NCI-H1092 treated with DMSO at 0.1 percent for 48 hours (cell line): ENCODE data around the gene SGCA.

Source experiments
- DNase-seq: peaks from one replicate; lab custom pipeline; 2025; lab: John Stamatoyannopoulos, UW

The SGCA gene

DNA sequence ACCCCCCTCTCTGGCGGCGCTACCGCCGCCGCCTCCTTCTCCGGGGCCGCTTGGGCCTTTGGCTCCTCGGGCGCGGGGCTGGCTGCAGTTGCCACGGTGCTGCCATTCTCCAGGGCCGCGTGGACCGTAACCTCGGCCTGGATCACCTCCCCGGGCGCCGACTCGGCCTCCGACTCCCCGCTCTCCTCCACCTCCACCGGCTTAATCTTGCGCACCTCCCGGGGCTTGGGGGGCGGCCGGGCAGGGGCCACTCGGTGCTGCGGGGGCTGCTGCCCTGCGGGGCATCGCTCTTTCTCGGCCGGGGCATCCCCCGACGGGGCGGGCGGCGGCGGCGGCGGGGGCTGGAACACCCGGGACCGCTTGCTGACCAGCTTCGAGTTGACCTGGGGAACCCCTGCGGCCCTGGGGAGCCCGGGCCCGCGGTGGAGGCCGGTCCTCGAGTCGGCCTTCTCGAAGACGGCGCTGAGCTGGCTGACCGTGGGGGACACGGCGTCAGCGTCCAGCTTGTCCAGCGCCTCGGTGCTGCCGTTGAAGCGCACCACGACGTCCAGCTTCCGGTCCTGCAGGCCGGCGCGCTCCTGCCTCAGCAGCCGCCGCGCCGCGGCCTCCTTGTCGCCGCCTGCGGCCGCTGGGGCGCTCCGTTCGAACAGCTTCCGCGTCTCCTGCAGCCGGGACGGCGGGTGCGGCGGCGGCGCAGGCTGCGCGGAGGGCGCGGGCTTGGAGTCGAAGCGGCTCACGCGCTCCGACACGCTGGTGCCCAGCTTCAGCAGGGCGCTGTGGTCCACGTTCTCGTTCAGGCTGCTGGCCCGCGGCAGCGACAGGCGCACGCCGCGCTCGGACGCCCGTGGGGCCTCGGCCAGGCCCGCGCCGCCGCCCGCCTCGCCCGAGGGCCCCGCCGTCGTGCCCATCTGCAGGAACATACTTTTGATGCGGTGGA is 16.1 kb upstream of the SGCA start:
- peak; percentile 46 for DNase-seq

DNA sequence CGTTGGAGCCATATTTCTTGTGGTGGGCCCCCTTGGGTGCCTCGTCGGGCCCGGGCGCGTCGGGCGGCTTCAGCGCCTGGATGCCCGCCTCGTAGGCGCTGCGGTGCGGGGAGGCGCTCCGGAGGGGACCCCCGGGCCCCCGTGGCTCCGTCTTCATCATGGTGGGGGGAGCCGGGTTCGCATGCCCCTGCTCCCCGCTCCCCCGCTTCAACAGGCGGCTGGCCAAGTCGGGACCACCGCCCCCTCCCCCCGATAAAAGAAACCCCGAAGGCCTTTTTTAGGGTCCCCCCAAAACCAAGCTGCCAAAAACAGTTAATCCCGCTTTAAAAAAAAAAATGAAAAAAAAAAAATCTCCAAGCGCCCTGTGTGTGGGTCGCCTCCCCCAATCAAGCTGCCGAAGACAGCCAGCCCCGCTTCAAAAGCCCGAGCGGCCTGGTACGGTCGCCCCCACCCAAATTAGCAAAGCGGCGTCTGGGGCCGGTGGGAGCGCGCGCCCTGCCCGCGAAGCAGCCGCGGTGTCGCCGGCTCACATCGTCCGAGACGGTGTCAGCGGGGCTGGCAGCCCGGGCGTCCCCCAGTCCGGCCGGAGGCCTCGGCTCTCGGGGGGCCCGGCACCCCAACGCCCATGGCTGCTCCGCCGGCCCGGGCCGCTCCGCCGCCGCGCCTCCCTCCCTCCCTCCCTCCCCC is 15.3 kb upstream of the SGCA start, which contains the start of gene PPP1R9B:
Gene PPP1R9B (minus strand): TSS at position 324 of the 687 bp plus-strand sequence. CDS start 164 bp downstream, at position 160.
- DNase-seq = no peak

DNA sequence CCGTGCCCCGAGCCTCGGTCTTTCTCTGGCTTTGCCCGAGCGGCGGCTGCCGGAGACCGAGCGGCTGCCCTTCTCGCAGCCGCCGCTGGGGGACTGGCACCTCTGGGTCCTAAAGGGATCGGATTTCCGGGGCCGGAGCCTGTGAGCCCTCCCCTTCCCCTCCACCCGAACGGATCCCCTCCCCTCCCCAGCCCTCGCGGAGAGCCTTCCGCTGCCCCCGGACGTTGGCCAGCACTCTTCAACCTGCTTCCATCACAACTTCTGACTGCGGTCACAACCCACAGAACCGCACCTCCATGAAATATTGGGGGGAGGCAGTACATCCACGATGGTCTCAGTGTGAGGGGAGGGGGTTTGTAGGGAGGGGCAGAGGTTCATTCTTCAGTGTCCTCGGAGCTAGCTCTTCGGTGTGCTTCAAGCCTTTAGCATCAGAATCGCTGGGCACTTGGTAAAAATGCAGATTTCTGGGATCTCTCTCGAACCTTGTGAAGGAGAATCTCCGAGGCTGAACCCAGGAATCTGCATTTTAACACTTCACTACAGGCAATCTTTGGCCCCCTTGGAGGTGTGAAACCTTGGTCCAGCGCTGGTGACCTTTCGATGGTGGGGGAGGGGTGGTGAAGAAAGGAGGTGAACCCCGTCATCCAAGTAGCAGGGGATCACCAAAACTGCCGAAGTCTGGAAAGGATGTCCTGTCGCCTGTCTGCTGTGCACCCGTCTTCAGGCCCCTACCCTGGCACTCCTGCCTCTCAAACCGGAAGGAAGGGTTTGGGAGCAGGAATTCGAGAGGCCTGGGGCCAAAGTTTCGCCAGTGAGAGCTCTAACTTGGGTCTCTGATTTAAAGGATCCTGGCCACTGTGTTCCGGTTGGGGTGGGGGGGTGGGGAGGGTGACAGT is 14.5 kb upstream of the SGCA start:
- DNase-seq = peak; percentile 80

DNA sequence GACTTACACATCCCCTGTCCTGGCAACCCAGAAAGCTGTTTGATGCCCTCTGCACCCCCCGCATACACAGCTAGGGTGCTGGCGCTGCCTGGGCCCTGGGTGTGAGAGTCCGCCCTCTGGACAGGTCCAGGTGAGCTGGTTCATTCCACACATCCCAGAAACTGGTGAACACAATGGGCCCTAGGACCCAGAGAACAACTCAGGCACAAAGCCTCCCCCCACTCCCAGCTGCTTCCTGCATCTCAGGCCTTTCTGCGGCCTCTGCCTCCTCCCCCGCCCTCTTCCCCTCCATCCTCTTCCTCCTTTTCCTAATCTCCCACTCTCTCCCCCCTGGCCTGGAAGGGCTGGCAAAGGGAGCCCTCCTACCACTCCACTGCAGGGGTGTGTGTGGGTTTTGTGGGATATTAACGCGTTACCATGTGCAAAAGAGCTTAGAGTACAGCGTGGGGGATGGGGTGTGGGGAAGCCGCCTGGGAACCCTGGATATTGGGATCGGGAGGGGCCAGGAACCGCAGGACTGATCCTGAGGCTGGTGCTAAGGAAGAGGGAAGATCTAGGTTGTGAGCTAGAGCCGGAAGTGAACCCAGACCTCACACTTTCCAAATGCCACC is 13.8 kb upstream of the SGCA start:
- peak; percentile 82 for DNase-seq

DNA sequence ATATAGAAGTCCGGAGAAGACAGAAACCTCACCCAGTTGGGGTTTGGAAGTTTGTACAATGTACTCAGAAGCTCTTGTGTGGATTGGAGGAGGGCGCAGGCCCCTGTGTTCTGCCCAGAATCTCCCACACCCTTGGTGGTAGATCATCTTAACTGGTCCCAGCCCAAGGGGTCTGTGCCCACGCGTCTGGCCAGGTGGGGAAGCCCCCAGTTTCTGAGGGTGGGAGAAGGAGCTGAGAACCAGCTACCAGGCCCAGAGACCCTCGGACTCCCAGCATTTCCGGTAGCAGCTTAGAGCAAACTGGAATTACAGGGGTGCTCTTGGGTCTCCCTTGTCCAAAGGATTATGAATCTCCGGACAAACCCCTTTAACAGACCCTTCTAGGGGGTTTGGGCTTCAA is 13.1 kb upstream of the SGCA start:
- DNase-seq = no peak

DNA sequence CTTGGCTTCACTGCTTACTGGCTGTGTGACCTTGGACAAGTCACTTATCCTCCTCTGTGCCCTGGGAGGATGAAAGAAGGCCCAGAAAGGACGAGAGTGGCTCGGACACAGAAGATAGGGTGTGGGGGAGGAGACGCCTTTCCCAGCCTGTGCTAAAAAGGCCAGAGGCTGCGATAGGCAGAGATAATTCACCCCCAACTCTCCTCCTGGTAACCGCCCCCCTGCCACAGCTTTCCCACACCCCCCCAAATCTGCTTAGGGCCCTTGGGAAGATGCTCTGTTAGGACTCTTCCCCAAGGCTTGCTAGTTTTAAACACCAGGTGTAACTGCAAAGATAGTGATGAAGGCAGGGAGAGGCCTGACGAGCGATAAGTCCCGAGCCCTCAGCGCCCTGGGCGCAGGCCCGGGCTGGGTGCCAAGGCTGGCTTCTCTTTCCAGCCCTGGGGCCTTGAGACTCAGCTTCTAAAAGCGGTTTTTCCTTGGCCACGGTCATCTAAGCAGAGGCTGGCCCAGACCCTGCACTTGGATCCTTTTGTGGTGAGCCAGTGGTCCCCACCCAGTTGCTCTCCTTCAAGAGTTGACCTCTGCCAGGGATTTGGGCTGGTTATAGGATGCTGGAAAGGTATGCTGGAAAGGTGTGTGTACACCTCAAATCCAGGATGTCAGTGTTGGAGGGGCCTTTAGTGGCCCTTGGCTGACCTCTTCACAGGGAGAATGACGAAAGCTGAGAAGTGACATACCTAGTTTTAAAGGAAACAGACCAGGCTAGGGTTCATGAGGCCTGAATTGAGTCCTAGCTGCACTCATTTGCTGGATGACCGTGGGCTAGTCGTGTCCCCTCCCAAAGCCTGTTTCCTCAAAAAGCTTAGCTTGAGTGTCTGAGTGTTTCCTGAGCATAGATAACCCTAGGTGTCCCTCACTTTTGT is 11.9 kb upstream of the SGCA start:
- DNase-seq = no peak

DNA sequence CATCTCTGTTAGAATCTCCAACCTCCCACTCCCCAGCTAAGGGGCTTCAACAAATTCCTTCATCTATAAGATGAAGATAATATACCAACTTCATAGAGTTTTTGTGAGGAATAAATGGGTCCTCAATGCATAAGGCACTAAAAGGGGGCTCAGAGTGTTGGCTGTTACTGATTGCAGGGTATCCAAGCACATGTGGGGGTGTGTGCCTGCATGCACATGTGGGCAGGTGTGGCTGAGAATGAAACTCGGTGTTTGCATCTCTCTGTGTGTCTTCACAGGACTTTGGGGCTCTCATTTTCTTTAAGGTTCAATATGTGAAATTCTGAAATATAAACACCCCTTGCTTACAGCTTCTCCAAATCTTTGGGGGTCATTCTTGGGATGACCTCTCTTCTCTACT is 11.2 kb upstream of the SGCA start:
- DNase-seq = no peak

DNA sequence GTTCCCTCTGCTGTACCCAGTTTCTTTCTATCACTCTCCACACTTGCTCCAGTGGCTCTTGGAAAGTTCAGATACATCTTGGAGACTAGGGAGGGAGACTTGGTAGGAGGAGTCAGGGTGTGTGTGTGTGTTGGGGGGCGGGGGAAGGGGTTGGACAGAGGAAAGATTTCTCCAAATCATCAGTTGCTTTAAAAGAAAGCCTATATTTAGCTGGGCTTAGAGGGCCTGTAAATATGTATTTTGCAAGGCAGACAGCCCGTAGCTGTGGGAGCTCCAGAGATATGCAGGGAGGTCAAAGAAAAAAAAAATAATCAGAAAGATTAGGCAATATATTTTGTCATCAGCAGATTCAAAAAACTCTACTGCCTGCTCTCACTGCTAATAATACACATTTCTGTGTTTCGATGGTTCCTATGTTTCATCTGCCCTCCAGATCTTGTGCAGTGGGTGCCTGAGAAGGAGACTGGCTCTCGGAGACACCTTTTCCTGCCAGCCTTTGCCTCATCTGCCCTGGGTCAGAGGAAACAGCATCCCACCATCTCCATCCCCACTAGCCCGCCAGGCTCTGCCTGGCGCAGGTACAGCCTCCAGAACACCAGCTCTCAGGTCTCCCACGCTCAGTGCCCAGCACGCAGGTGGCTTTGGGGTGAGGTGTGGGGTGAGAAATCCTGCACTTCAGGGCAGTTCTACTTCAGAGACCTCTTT is 10.5 kb upstream of the SGCA start:
- DNase-seq = no peak

DNA sequence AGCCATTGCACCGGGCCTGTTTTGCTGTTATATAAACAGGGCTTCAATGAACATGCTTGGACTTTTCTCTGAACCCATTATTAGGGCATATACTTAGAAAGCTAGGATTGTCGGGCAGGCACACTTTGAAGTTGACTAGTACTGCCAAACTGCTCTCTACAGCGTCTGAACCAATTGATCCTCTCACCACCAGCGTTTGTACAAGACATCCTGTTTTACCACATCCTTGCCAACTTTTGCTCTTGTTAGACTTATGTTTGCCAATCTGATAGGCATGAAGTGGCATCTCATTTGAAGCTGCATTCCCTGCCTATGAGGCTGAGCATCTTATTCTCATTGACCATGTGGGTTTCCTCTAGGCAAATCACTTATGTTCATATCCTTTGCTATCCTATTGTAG is 7.9 kb upstream of the SGCA start:
- DNase-seq = no peak

DNA sequence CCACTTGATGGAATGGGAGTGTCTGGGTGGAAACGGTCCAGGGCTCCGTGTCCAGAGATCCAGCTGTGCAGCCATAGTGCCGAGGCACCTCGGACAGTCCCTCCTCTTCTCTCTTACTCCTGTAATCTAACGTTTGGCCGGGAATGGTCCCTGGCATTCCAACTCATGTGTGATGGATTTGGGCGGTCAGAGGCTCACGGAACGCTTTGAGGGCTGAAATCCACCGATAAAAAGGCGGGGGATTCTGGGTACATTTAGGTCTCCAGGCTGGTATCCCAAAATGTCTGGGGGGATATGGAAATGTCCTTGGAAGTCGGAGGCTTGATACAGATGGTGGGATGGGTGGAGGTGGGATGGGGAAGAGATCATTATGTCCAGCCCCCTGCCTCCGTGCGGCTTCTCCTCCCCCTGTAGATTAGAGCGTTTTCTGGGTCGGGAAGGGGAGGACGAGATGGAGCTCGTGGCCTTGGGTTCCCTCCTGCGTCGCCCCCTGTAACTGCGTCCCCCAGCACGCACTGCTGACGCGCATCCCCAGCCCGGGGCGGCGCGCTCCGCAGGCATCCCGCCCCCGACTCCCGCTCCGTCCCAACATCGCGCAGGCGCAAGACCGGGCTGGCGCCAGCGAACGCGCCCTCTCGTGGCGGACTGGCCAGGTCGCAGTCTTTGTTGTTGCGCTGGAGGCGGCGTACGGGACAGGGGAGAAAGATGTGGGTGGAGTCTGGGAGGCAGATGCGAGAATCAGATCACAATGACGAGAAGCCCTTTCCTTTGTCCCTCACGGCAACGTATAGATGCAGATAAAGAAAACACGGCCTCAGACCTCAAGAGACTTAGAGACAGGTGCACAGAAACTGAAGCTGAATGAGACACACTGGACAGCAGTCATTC is 4.5 kb upstream of the SGCA start:
- peak; percentile 86 for DNase-seq

DNA sequence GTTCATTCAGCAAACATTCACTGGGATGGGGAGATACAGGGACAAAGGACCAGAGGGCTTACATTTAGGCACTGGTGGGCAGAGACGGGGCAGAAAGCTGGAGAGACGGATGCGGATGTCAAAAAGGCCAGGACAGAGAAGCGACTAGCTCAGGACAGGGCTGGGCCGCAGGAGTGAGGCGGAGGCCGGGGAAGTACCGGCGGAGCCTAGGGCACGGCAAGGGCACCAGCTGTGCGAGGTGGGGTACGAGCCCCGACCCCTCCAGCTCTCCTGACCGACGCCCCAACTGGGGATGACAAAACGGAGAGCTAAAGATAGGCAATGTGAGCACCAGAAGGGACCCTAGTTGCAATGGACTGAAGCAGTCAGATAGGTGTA is 3.9 kb upstream of the SGCA start:
- DNase-seq = no peak

DNA sequence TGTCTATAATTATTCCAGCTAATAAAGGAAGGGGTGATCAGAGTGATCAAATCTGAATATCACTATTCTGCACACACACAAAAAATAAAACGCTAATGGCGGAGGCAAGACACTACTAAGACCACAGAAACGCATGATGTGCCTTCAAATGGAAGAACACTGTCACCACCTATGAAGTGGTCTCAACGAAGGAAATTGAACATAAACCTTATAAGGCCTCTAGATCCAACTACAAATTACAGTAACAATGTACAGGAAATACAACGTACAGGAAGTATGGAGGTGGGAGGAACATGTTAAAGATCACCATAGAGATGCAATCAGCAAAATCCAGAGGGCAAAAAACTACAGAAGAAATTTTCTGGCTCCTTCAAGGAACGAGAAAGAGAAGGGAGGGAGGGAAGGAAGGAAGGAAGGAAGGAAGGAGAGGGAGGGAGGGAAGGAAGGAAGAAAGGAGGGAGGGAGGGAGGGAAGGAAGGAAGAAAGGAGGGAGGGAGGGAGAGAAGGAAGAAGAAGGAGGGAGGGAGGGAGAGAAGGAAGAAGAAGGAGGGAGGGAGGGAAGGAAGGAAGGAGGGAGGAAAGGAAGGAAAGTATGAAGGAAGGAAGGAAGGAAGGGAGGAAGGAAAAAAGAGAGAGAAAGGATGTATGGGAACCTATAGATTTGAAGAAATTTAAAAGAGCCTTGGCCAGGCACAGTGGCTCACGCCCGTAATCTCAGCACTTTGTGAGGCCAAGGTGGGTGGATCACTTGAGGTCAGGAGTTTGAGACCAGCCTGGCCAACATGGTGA is 3.1 kb upstream of the SGCA start:
- DNase-seq = no peak

DNA sequence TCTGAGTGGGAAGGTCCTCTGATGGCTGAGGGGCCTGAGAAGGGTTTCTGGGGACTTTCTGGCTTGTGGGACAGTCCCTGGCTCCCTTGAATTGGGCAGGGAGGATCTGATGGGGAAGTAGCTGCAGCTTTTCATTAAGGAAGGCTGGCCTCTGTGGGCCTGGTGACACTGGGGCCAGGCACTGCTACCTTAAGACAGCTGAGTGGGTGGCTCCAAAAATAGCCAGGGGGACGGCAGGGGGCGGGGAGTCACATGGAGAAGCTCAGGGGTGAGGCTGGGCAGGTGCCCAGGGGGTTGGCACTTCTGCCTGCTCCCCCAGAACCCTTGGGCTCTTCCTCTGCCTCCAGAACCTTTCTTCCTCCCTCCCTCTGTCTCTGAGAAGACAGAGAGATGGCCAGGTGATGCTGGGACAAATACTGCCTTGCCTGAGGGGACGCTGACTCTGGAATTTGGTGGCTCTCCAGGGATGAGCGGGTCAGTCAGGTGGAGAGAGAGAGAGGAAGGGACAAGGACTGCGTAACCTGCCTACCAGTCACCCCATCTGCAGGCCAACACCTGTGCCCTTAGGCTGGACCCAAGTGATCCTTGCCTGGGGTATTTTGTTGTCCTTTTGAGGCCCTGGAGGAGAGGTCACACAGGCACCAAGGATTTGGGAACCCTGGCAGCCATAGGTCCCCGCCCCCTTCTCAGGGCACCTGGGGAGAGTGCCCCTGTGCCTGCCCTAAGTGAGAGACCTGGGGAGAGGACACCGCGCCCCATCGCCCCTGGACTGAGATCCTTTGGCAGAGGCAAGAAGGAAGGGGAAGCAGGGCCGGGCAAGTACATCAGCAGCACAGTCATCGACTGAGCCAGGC is 1.7 kb upstream of the SGCA start:
- DNase-seq = no peak

DNA sequence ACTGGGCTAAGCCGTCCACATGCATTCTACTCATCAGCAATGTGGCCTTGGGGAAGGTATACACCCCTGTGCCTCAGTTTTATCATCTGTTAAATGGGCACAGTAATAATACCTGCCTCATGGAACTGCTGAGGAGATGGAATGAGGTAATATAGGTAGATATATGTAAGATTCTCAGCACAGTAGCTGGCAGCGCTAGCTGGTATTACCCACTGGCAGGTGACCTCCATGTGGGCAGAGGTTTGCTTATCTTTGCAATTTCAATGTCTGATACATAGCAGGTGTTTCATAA is 1.2 kb upstream of the SGCA start:
- no peak for DNase-seq

DNA sequence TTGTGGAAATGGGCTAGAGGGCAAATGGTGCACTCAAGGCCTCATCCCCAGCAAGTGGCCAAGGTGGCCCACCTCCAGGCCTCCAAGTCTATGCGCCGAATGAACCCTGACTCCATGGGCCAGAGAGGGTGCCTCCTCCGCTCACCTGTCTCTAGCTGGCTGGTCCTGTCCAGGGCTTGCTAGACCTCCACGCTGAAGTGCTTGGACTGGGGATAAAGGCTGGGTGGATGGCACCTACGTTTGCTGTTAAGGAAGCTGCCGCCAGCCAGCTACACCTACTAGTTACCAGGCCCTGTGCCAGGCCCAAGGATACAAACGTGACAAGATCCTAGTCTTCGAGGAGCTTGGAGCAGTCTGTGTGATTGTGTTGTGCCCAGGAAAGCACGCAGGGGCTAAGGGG is 739 bp upstream of the SGCA start:
- no peak for DNase-seq

DNA sequence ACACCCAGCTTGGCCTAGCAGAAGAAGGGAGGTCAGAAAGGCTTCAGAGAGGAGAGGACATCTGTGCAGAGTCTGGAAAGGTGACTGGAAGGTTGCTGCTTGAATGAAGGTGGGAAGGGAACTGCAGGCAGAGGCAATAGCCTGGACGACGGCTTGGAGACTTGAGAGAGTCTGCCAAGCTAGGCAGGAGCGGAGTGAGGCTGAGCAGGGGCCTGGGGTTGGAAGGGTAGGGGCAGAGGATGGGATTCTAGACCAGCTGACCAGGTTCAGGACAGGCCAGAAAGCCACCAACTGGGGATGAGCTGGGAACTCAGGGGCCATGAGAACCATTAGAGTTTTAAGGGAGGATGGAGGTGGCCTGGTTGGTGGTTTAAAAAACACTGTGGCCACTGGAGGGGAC is 339 bp upstream of the SGCA start:
- DNase-seq = no peak

DNA sequence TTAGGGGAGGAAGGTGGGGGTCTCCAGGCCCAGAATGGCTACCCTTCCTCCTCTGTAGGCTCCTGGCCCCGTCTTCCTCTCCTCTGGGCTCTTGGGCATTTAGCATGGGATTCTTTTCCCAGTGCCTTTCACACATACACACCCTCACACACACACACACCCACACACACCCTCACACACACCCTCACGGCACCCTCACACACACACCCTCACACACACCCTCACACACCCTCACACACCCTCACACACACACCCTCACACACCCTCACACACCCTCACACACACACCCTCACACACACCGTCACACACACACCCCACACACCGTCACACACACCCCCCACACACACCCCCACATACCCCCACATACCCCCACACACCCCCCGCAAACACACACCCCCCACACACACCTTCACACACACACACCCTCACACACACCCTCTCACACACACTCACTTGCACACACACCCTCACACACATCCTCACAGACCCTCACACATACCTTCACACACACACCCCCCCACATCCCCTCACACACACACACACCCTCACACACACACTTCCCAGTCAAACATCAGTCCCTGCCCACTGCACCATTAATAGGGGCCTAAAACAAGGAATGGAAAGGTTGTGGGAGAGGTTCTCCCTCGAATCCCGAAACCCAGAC is 845 bp downstream of the SGCA start:
- DNase-seq = no peak
